DMS153 (cell line): ENCODE data around the gene STAB2.

ENCODE experiments used
- DNase-seq: peaks from one replicate; lab custom pipeline; 2025; lab: John Stamatoyannopoulos, UW

The STAB2 gene

DNA sequence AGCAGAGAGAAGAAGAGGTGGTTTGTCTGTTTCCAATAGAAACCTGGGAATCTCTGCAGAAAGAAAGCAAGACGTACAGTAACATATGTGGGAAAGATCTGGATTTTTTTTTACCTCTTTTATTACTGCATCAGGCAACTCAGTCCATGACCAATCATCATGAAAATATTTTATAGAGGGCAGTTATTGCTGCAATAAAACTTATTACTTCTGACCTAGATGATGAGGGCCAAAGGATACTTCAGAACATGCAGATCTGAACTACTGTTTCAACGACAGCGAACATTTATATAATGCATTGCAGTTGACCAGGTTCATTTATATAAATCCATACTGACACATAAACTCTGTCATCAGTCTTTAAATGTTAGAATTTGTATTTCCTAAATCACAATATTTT is 67.7 kb downstream of the STAB2 start:
- no peak for DNase-seq

DNA sequence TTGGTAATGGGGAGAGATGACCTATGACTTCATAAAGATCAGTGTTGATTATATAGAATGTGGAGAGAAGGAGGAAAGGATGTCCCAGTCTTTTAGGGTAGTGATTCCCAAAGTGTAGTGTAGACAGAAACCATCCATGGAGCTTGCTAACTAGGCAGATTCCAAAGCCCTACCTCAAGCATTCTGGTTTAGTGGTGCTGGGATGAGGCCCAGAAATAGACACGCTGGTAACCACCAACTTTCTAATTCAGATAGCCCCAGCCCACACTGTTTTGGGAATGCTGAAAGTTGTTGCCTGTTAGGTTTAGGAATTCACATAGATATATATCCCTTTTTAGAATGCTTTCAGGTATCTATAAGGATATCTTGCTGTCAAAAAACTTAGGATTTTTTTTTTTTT is 69.2 kb downstream of the STAB2 start:
- no peak for DNase-seq

DNA sequence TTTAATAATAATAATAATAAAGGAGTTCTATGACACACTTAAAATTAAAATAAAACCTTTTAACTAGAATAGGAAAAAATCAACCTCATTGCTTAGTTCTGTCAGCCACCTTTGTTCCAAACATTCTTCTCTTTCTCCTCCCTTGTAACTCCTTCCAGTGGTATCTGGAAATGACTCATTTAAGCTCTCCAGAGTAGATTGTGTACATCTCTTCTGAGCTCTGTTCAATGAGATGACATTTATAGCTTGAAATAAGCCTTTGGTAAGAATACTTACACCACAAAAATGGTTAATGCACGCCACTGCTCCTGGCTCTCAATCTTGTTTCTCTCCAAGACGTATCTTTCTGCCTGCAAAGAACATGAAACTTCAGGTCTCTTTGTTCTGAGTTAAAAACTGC is 70.3 kb downstream of the STAB2 start:
- DNase-seq: no peak

DNA sequence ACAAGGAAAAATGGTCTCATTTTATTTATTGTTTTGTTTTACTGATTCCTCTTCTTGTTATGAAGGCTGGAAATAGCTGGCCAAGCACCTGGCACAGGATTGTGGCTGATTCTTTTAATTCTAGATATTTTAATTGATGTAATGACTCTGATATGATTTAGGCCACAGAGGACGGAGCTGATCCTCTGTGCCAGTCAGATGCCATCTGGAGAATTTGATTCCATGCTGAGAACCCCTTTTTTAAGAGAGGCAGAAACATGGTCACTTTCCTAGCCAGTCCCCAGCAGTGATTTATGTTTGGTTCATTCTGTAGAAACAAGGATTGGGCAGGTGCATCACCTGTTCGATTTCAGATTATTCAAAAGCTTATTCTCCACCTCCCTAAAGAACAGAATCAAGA is 77.6 kb downstream of the STAB2 start:
- no peak for DNase-seq

DNA sequence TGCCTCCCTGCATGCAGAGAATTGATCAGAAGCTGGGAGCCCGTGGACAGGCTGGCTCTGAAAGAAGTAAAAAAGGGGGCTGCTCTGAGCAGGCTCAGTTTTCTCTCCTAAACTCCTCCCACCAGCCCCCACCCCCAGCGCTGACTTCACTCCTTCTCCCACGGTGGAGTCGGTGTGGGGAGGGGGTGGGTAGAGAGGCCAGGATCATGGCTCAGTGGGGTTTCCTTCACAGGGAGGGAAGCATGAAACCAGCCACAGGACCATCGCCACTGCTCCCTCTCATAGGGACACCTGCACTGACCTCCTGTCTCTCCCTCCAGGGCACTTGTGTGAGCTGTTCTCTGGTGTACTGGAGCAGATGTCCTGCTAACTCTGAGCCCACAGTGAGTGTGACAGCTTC is 78.9 kb downstream of the STAB2 start:
- no peak for DNase-seq

DNA sequence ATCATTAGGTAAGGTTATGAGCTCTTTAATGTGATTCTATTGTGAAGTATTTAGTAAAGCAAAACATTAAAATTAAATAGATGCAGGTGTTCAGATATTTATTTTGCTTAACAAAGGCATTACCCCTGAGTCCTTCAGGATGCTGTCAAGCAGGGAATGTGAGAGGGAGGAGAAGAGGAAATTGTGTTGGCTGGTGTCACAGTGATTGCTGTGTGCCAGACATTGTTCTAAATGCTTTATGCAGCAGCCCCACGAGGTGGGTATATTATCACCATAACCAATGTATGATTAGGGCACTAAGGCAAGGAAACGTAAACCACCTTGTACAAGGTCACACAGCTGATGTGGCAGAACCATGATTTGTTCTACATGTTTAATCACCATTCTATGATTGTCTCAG is 80.1 kb downstream of the STAB2 start:
- peak; percentile 61 for DNase-seq

DNA sequence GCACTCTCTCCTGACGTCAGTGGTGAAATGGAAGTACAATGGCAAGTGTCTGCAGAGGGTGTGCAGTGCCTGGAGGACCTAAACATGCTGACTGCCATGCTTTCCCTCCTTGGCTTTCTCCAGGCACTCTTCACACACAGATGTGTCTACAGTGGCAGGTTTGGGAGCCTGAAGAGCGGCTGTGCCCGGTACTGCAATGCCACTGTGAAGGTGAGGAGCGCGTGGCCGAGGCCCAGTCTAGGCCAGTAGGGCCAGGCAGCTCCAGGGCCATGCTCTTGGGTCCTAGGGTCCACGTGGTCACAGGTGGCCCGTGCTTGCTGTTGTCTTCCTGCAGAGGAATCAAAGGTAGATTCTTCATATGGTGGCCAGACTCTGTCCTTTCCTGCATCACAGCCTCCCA is 81.4 kb downstream of the STAB2 start:
- no peak for DNase-seq

DNA sequence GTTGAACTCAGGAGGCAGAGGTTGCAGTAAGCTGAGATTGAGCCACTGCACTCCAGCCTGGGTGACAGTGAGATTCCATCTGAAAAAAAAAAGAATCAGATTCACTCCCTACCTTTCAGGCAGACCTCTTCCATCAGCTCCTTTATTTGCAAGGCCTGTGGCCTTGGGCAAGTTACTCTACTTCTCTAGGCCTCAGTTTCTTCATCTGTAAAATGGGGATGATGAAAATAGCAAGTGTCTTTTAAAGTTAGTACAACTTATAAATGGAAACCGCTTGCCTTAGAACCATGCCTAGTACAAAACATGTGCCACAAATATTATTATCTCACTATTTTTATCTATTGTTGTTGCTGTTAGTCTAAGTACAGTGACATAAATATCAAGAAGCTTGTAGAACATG is 84.3 kb downstream of the STAB2 start:
- no peak for DNase-seq

DNA sequence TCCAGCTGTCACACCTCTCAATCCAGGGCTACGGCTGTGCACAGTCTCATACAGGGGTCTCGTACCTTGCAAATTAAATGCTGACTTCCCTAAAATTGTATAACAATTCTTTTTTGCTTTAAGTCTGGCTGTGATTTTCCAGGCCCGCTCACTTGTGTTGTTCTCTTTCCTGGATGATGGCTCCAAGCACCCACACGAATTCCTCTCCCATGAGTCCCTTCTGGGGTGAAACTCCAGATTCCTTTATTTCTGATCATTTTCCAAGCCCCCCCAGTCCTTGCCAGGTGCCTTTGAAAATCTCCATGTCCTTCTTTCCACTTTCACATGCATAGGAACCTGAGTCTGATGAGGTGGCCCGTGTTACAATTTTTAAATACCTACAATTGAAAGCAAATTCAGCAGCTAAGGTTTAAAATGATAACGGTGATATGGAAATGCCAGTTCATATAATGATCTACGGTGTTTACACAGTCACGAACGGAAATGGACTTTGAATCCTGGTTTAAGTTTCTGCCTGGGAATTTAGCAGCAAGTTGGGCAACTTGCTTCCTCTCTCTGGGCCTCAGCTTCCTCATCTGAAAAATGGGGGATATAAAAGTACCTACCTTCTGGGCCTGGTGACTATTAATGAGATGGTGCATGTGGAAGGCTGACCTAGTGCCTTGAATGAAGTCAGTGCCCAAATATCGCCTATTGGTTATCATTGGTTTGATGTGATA is 85.5 kb downstream of the STAB2 start:
- DNase-seq: no peak

DNA sequence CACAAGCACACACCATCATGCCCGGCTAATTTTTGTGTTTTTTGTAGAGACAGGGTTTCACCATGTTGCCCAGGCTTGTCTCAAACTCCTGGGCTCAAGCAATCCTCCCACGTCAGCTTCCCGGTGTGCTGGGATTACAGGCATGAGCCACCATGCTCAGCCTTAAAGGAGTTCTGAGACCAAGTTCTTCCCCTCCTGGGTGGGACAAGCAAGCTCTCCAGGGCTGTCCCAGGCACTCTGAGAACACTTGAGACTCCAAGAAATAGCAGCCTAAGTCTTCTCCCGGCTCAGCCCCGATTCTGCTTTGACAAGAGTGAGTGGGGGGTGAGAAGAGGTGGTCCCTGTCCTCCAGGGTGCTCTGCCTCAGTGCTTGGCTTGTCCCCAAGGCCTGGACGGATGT is 86.4 kb downstream of the STAB2 start:
- no peak for DNase-seq

DNA sequence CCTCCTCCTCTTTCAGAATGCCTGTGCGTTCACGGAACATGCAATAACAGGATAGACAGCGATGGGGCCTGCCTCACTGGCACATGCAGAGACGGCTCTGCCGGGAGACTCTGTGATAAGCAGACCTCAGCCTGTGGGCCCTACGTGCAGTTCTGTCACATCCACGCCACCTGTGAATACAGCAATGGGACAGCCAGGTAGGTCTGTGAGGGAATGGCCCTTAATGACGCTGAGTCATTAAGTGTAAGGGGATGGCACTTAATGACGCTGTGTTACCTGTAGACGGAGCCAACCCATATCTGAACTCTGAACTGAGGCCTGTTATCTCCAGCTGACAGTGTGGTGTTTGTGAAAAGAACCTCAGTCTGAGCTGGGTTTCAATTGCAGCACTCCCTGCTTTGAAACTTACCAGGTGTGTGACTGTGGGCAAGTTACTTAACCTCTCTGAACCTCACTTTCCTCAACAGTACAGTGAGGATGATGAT is 86.9 kb downstream of the STAB2 start:
- no peak for DNase-seq

DNA sequence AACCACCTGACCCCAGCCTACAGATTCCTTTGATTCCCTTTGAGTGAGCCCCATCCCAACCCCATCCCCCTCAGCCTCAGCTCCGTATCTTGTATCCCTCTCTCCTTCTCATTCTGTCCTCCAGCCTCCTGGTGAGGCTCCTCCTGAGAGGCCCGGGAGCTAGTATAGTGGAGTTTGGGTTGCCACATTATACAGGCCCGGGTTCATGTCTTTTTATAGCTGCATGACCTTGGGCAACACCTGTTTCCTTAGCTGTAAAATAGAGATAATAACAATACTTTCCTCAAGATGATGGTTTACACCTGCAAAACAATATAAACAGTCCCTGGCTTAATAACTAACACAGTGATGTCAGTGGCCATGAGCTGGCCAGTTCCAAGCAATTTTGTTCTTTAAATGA is 89.8 kb downstream of the STAB2 start:
- DNase-seq: no peak

DNA sequence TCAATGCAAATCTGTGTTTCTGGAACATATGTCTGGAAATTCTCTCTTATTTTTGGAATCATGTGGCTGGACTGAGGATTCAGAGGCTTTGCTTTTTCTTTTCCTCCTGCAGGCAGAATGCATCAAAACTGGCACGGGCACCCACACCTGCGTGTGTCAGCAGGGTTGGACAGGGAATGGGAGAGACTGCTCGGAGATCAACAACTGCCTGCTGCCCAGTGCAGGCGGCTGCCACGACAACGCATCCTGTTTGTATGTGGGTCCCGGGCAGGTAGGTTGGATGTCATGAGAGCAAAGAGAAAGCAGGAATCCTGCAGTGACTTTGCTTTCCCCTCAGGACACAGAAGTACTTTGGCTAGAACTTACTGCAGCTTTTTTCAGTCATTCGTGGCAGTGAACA is 90.3 kb downstream of the STAB2 start:
- peak; percentile 87 for DNase-seq

DNA sequence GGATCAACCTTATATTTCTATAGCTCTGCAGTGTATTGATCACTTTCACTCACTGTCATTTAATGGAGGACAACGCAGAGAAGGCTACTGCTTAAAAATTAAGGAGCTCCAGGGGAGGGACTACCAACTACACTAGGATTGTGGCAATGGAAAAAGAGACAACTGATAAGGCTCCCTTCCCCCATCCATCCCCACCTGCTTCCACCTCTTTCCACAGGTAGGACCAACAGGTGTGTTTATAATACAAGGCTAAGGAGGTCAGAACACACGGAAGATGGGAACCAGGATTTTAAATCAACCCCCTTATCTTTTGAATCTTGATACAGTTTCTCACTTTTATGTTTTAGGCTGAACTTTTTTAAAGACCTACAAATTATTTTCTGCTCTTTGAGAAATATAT is 90.8 kb downstream of the STAB2 start:
- DNase-seq: peak; percentile 72

DNA sequence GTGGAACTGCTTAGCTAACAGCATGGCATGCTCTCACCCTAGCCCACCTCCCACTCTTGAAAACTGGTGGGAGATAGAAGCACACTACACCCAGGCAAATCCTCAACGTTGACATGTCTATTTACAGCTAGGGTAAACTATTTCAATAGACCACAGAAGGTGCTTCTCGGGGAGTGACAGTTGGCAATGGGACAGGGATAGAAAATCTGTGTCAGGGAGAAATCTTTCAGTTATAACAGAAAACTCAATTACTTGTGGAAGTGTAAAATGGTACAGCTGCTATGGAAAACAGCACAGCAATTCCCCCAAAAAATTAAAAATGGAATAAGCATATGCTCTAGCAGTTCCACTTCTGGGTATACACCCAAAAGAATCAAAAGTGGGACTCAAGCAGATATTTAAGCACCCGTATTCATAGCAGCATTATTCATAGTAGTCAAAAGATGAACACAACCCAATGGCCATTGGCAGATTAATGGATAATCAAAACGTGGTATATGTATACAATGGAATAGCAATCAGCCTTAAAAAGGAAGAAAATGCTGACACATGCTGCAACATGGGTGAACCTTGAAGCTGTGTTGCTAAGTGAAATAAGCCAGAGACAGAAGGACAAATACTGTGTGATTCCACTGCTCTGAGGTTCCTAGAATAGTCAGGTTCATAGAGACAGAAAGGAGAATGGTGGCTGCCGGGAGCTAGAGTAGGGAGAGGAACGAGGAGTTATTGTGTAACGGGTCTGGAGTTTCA is 92.5 kb downstream of the STAB2 start:
- DNase-seq: no peak

DNA sequence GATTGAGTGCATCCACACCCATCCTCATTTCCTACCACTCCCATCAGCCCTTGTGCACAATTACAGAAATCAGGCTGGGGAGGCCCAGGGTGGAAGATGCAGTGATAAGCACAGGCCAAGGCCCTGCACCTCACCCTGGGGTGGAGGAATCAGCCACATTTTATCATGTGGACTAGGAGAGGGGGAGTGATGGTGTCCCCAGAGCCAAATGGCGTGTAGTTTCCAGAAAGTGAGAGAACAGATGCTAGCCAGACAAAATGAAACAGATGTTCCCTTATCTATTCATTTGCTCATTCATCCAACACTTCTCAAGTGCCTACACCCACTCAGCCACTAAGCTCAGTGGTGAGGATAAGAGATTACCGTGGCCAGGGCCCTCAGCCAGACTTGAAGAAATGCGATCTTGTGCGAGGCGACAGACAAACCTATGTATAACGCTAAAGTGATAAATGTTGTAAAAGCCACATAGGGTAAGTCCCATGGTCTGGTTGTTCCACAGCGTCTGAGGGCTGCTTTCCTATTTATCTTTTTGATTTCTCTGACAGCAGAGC is 93.6 kb downstream of the STAB2 start:
- DNase-seq: no peak

DNA sequence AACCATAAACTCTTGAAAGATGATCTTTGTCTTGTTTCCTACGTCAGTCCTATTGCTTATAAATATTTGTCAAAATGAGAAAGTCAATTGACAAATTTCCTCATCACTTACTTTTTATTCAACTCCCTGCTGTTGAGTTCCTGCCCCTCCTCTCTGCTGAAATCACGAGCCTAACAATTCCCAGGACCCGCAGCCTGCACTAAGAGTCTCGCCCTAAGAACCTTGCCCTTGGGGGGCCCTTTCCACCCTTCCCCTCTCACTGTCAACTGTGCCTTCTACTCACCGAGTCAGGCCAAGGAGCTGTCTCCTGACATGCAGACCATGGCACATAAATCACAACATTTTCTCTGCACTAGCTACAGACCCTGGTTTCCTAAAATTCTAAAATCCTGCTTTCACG is 99.0 kb downstream of the STAB2 start:
- DNase-seq: no peak

DNA sequence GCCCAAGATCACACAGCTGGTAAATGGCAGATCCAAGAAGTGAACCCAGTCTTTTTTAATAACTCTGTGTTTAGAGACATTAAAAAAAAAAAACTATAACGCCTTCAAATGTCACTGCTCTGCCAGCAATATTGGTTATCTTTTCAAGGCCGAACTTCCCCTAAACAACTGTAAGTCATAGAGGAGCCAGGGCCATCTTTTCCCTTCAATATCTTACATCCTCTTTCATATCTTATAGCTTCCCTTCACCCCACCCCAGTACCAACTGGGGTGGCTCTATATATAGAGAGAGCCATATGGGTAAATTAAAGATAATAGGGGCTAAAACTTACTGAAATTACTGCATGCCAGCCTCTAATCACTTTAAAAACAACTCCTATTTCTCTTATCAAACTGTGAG is 100.2 kb downstream of the STAB2 start:
- DNase-seq: no peak

DNA sequence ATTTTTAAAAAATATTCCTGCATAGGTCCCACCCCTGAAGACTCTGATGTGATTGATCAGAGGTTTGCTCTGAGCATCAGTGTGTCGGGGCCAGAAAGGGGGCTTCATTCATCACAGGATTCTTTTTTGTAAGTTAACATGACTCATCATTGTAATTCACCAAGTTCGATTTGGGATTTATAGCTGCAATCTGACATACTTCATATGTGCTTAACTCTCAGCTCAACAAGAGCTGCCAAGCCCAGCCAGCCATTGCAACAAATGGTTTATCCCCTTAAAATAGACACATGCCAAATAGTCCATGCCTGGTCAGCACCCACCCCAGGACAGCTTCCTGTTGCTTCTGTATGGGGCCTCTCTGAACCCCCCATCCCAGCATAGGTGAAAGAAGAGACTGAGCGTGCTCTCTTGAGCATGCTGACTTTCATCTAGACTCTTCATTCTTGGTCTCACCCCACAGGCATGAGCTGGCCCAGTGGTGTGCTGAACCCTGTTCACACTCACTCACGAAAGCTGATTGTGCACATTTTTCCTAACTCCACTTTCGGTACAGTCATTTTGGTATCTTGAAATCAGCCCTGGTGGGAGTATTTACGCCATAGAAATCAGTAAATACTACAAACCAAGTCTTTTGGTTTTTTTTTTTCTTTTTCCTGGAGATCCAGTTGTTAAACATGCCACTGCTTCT is 101.4 kb downstream of the STAB2 start:
- no peak for DNase-seq

DNA sequence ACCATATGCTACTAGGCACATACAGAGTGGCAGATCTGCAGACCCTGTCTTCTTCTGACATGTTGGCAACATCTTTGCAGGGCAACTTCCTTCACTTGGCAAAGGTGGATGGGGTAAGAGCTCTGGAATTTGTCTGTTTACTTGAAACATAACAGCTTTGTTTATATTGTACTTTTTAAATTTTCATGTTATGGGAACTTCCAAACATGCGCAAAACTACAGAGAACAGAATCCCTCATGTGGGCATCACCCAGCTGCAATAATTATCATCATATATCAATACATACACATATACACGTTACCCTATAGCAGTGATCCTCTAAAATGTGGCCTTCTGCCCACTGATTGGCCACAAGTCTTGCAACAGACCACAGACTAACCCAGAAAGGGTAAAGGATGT is 103.4 kb downstream of the STAB2 start:
- DNase-seq: no peak

DNA sequence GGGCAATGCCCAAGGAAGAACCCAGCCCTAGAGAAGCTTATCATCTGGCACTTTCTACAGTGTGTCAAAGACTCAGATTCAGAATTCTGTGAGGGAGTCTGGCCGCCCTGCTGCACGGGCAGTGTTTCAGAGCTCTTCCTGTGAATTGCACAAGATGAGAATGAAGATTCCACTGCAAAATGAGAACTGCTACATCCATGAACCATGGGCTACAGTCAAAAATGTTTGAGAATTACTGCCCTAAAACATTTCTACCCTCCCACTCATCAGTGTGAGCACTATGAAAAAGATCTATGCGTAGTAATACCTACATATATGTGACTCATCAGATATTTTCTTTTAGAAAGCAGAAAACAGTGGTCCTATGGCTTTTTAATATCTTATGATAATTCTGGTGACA is 104.0 kb downstream of the STAB2 start:
- no peak for DNase-seq

DNA sequence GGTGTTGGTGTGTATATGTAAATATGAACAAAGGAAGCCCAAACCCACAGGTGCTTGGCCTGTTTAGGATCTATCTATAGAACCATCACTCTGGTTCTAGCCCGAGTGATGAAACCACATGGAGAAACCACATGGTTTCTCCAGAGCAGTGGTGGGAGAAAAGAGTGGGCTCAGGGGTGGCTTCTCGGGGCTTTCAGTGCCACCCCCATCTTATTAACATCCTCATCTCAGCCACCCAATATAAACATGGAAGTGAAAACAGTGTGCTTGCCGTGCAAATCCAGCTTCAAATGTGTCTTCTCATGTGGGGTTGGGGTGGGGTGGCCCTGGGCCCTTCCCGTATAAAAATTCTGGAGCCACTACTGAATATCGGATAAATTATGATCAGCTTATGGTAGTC is 109.0 kb downstream of the STAB2 start:
- DNase-seq: no peak
